ENCODE data around the gene GNG4. TPM values are rescaled to one million over a fixed set of nuclear protein-coding genes. Genes with fewer than 3 reads are reported as not detected.

Gene GNG4
- total RNA-seq, 1 experiment from 2014 or later: 3.5 TPM

DNA sequence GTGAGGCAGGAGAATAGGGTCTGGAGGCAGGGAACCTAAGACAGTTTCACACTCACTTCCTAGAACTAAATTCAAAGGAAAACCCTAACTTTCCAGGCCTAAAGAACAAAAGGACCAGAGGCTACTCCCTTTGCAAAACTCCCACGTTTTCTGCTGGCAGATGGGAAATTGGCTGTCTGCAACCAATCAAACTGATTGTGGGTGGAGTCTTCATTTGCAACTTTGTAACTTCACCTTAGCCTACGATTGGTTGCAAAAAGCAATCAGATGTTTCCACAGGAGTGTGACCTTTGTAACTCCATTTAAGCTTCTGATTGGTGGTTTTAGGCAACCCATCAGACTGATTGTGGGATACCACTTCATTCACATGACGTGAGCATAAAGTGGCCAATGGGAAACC lies 19.7 kb upstream of the GNG4 start:
- H3K9me3 Mint-ChIP-seq (ENCODE audit: unreplicated experiment): peaks cover 40% of the 10 kb centered on the region
- H3K27ac Mint-ChIP-seq (ENCODE audit: unreplicated experiment): no peak overlapping the region
- no peak overlapping the region for H3K4me3 Mint-ChIP-seq (ENCODE audit: unreplicated experiment)
- TF ChIP-seq, protein P1, sequence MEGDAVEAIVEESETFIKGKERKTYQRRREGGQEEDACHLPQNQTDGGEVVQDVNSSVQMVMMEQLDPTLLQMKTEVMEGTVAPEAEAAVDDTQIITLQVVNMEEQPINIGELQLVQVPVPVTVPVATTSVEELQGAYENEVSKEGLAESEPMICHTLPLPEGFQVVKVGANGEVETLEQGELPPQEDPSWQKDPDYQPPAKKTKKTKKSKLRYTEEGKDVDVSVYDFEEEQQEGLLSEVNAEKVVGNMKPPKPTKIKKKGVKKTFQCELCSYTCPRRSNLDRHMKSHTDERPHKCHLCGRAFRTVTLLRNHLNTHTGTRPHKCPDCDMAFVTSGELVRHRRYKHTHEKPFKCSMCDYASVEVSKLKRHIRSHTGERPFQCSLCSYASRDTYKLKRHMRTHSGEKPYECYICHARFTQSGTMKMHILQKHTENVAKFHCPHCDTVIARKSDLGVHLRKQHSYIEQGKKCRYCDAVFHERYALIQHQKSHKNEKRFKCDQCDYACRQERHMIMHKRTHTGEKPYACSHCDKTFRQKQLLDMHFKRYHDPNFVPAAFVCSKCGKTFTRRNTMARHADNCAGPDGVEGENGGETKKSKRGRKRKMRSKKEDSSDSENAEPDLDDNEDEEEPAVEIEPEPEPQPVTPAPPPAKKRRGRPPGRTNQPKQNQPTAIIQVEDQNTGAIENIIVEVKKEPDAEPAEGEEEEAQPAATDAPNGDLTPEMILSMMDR (IDR thresholded peaks at IDR 0.05; ENCODE audit: insufficient read depth in 1 of 2, low read depth in 1 of 2, low read length in 1 of 2, severe bottlenecking in 1 of 2, unreplicated experiment in 1 of 2): no peak
- H3K9me3 ChIP-seq: peaks cover 29% of the 10 kb centered on the region
- no peak for DNase-seq
- intact Hi-C loops (cut with micrococcal nuclease; ENCODE audit: unreplicated experiment): no loop called here
- BruUV-seq (replicated peaks): no TSS peak
- no peaks in the 10 kb centered on the region for H3K27me3 Mint-ChIP-seq (ENCODE audit: insufficient read depth, unreplicated experiment)
- ChIA-PET POLR2A (no interaction called here), CTCF (no interaction called here)
- H3K27me3 ChIP-seq (replicated peaks; ENCODE audit: control insufficient read depth, insufficient read depth, low read length): no peaks in the 10 kb centered on the region
- no peaks in the 10 kb centered on the region for H3K36me3 ChIP-seq (ENCODE audit: control insufficient read depth, insufficient read depth, low read length)
- H3K4me1 Mint-ChIP-seq (ENCODE audit: low read depth, unreplicated experiment): no peaks in the 10 kb centered on the region
- no peaks in the 10 kb centered on the region for H3K4me1 ChIP-seq
- no peaks in the 10 kb centered on the region for H3K36me3 Mint-ChIP-seq (ENCODE audit: insufficient read depth, unreplicated experiment)
- no peak overlapping the region for H3K4me3 ChIP-seq (ENCODE audit: low read depth, low read length)

DNA sequence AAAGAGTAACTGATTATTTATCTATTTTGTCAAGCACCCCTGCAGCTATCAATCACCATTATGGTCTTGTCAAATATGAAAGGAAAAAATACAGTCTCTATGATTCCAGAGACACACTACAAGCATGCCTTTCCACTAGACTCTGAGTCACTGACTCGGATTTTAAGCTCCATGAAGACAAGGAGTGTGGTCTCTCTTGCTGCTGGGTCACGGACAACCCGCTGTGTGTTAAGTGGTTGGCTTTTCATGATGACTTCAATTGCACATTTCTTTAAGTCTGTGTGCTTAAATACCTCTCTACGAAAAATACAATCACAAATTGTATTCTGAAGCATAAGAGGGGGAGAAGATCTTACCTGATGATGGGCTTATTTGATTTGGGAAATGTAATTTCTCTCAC lies 14.0 kb upstream of the GNG4 start:
- TF ChIP-seq, protein P1 (IDR thresholded peaks at IDR 0.05; ENCODE audit: insufficient read depth in 1 of 2, low read depth in 1 of 2, low read length in 1 of 2, severe bottlenecking in 1 of 2, unreplicated experiment in 1 of 2): no peak
- Histone ChIP-seq H3K4me1 (no peaks in the 10 kb centered on the region), H3K4me3 (ENCODE audit: low read depth, low read length) (no peak overlapping the region), H3K36me3 (ENCODE audit: control insufficient read depth, insufficient read depth, low read length) (no peaks in the 10 kb centered on the region), H3K9me3 (0 out of 2 replicates have a peak, but pooled peaks cover 3% of the 10 kb centered on the region), H3K27me3 (replicated peaks; ENCODE audit: control insufficient read depth, insufficient read depth, low read length) (no peaks in the 10 kb centered on the region)
- no peaks in the 10 kb centered on the region for H3K27me3 Mint-ChIP-seq (ENCODE audit: insufficient read depth, unreplicated experiment)
- no peaks in the 10 kb centered on the region for H3K36me3 Mint-ChIP-seq (ENCODE audit: insufficient read depth, unreplicated experiment)
- no TSS peak for BruUV-seq (replicated peaks)
- H3K9me3 Mint-ChIP-seq (ENCODE audit: unreplicated experiment): no peaks in the 10 kb centered on the region
- intact Hi-C loops (cut with micrococcal nuclease; ENCODE audit: unreplicated experiment): no loop called here
- no peaks in the 10 kb centered on the region for H3K4me1 Mint-ChIP-seq (ENCODE audit: low read depth, unreplicated experiment)
- no peak for DNase-seq
- POLR2A ChIA-PET: no interaction called here
- H3K27ac Mint-ChIP-seq (ENCODE audit: unreplicated experiment): no peak overlapping the region
- H3K4me3 Mint-ChIP-seq (ENCODE audit: unreplicated experiment): no peak overlapping the region
- CTCF ChIA-PET: no interaction called here

DNA sequence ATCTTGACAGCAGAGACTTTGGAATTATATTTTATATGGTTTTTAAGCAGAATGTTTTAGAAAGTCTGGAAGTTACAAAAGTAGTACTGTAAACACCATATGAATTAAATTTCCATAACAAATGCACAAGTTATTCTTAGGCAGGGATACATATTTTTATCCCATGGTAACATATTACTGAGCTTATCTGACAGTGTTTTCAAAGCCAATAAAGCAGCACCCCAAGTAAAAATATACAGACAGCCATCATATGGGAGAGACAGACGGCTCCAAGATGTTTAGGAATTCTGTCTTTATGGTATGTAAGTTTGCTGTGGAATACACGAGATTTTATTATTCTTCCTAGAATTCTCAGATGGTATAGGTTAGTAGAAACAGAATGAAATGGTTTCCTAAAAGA lies 12.0 kb upstream of the GNG4 start:
- no TSS peak for BruUV-seq (replicated peaks)
- intact Hi-C loops (cut with micrococcal nuclease; ENCODE audit: unreplicated experiment): no loop called here
- H3K4me1 Mint-ChIP-seq (ENCODE audit: low read depth, unreplicated experiment): no peaks in the 10 kb centered on the region

More for the DNA sequence above, 12.0 kb upstream of the GNG4 start:
- no peak overlapping the region for H3K4me3 Mint-ChIP-seq (ENCODE audit: unreplicated experiment)
- ChIA-PET POLR2A (no interaction called here), CTCF (interaction anchor here (0.5 kb wide), 1 partner anchor 245 kb away, joined by 3 read pairs; no protein-coding TSS in a partner anchor)
- H3K9me3 Mint-ChIP-seq (ENCODE audit: unreplicated experiment): no peaks in the 10 kb centered on the region
- no peaks in the 10 kb centered on the region for H3K36me3 Mint-ChIP-seq (ENCODE audit: insufficient read depth, unreplicated experiment)
- H3K9me3 ChIP-seq: no peaks in the 10 kb centered on the region
- no peak overlapping the region for H3K27ac Mint-ChIP-seq (ENCODE audit: unreplicated experiment)
- H3K36me3 ChIP-seq (ENCODE audit: control insufficient read depth, insufficient read depth, low read length): no peaks in the 10 kb centered on the region
- no peaks in the 10 kb centered on the region for H3K27me3 ChIP-seq (replicated peaks; ENCODE audit: control insufficient read depth, insufficient read depth, low read length)
- TF ChIP-seq, protein P1 (IDR thresholded peaks at IDR 0.05; ENCODE audit: insufficient read depth in 1 of 2, low read depth in 1 of 2, low read length in 1 of 2, severe bottlenecking in 1 of 2, unreplicated experiment in 1 of 2): no peak
- no peak overlapping the region for H3K4me3 ChIP-seq (ENCODE audit: low read depth, low read length)
- no peaks in the 10 kb centered on the region for H3K27me3 Mint-ChIP-seq (ENCODE audit: insufficient read depth, unreplicated experiment)
- no peaks in the 10 kb centered on the region for H3K4me1 ChIP-seq
- no peak for DNase-seq
